Activated CD4-positive, alpha-beta T cell treated with anti-CD3 and anti-CD28 coated beads for 48 hours (primary cell): ENCODE results near the gene ZNF512B.
"Not testable (repeated sequence)": the region's sequence is repeated elsewhere in the genome, so short reads cannot be mapped to it uniquely, and the experiment has no call there.

Experiments used
- DNase-seq: peaks from one replicate; pipeline ENCODE4 v3.0.0-alpha.2; 2020

Gene ZNF512B

GRCh38 chr20:63976980-63977738 is 7.4 kb upstream of the ZNF512B start:
- DNase-seq, result no peak

- not testable (repeated sequence) for DNase-seq
Measured at GRCh38 chr20:63976511-63976910, 6.8 kb upstream of the ZNF512B start.

- DNase-seq, result no peak
Measured at GRCh38 chr20:63974402-63975200, 4.9 kb upstream of the ZNF512B start.

GRCh38 chr20:63973636-63974401 is 4.1 kb upstream of the ZNF512B start:
- DNase-seq, result peak; percentile 83

GRCh38 chr20:63973160-63973479 is 3.4 kb upstream of the ZNF512B start:
- DNase-seq, result no peak

GRCh38 chr20:63972312-63973159 is 2.8 kb upstream of the ZNF512B start:
- DNase-seq, result no peak

- not testable (repeated sequence) for DNase-seq
Measured at GRCh38 chr20:63971960-63972311, 2.2 kb upstream of the ZNF512B start.

GRCh38 chr20:63970714-63971431 is 1.1 kb upstream of the ZNF512B start:
- no peak for DNase-seq

GRCh38 chr20:63968928-63969760 is 586 bp downstream of the ZNF512B start:
- no peak for DNase-seq

- DNase-seq, result no peak
Measured at GRCh38 chr20:63968136-63968927, 1.4 kb downstream of the ZNF512B start.

- no peak for DNase-seq
Measured at GRCh38 chr20:63967330-63968135, 2.2 kb downstream of the ZNF512B start.

- no peak for DNase-seq
Measured at GRCh38 chr20:63966944-63967322, 2.8 kb downstream of the ZNF512B start.

GRCh38 chr20:63966172-63966943 is 3.4 kb downstream of the ZNF512B start:
- no peak for DNase-seq

- no peak for DNase-seq
Measured at GRCh38 chr20:63964412-63964811, 5.3 kb downstream of the ZNF512B start.

GRCh38 chr20:63963784-63964301 is 5.9 kb downstream of the ZNF512B start:
- DNase-seq, result no peak

GRCh38 chr20:63963348-63963741 is 6.4 kb downstream of the ZNF512B start:
- DNase-seq, result no peak

- no peak for DNase-seq
Measured at GRCh38 chr20:63962426-63963347, 7.0 kb downstream of the ZNF512B start.
